ENCODE data around the gene CDH11.
A peak's percentile ranks its signal among the peaks of the same experiment; 100 is the strongest.

CDH11 gene

DNA sequence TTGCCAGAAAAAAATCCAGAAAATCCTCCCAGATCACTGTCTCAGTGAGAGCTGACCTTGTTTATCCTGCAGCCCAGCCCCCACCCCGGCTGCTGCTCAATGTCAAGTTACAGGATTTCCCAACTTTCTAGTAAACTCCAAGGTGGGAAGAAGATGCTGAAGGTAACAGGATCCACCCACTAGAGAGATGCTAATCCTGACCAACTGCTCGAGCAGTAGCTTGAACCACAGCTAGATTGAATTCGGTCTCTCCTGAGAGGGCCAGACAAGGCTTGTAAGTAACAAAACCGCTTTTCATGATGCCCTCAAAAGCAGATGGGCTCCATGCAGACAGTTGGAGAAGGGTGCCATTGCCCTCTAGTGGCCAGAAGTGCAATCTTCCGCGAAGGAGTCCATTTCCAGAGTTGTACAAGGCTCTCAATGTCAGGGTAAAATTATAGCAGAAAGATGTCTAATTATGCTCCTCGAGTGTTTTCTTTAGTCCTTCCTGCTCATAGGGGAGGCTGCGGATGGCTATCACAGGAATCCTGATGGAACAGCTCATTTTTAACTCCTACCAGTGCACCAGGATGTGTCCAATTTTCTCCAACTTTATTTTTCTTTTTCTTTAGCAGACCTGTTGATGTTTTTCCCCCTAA is 3.9 kb downstream of the CDH11 start:
- peak; percentile 88 for DNase-seq (ENCODE audit: low read depth, low spot score)

DNA sequence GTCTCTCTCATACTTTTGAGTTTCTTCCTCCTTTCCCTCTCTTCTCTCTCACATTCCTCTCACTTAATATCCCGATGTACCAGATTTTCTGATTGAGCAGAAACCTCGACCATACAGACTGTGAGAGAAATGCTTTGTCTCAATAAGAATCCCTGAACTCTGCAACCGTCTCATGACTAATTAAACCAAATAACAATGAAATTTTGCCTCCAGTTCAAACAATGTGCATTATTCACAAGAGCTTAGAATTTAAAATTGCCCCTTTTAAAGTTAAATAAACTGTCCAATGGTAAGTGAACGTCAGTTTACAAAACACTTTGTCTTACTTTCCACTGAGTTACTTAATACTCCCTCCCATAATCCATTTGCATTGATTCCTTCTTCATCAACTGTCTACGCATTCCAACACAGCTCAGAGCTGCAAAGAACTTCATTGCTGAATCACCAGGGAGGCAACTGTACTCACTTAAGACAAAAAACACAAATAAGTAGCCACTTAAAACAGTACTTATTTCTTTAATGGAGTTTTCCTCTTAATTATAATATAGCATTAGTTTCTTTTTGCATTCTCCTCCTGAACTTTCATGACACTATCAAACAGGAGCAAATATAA is 4.9 kb downstream of the CDH11 start:
- peak; percentile 35 for DNase-seq (ENCODE audit: low read depth, low spot score)

DNA sequence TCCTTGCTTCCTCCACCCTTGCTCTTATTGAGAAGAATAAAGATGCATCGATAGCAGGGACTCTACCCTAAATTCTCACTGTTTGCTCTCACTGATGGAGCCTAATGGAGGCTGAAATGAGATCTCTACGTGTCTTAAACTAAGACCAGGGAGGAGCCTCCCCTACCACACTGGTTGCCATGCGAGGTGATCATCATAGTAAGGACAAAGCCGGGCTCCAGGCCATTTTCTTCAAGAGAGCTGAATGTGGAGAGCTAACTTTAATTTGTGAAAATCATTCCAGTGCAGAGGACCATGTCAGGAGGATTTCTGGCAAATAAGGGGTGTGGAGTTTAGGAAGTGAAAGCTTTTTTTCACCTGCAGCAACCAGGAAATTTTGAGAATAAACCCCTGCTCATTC is 5.6 kb downstream of the CDH11 start:
- DNase-seq (ENCODE audit: low read depth, low spot score) = no peak

DNA sequence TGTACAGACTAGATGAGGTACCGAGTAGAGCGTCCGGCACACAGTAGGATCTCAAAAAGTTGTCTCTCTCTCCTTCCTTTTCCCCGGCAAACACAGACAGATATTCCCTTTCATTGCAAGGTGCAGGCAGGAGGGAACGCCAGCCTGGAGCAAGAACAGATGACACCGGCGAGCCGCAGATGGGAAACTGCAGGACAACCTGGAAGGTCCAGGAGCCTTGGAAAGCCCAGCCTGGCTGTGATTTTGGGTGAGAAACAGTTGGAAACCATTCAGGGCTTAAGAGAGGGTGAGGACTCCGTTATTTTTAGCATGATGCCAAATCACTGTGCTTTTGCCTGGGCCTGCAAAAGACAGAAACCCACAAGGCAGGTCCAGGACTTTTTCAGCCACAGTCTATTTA is 7.3 kb downstream of the CDH11 start:
- DNase-seq (ENCODE audit: low read depth, low spot score) = peak; percentile 46

DNA sequence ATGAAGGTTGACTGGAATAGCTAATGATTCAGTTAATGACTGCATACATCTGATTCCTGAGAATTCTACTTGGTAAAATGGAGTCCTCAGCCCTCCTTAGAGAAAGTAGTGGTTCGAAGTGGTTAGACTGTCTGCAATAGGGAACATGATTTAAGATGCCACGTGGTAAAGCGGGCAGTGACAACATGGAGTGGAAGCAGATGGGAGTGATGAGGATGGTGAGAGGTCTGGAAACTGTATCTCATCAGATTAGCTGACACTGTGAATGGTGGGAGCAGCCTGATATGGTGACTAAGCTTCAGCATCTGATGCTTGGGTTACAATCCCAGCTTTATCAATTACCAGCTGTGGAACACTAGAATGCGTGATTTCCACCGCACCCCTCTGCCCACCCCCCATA is 8.4 kb downstream of the CDH11 start:
- DNase-seq (ENCODE audit: low read depth, low spot score) = no peak

DNA sequence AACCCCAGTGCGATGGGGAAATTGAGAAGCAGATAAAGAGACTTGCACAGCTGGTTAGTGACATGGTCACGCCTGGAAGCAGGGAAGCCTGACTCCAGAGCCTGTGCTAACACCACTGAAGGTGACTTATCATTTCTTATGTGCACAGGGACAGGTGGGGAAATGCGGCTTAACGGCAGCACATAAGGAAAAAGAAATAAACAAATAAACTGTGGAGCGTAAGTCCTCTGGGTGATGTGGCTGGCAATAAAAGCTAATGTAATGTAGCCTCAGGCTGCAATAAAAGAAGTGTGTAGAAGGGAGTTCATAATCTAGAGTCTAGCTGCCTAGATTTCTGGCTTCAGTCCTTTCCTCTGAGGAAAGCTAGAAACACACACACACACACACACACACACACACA is 10.6 kb downstream of the CDH11 start:
- DNase-seq (ENCODE audit: low read depth, low spot score) = no peak

DNA sequence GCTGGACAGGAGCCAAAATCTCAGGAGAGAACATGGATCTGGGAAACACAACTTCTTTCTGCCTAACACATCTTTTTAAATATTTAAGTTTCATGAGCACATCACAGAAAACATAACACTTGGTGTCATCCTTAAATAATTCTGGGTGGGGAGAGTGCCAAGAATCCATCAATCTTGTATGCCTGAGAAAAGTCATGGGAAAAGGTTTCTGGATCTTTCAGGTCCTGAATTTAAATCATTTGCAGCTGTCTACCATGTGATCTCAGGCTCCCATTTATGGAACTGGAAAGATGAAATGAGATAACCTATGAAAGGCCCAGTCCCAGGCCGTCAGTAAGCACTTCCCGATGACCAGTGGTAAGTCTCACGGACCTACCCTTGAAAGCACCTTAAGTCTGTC is 15.1 kb downstream of the CDH11 start:
- no peak for DNase-seq (ENCODE audit: low read depth, low spot score)

DNA sequence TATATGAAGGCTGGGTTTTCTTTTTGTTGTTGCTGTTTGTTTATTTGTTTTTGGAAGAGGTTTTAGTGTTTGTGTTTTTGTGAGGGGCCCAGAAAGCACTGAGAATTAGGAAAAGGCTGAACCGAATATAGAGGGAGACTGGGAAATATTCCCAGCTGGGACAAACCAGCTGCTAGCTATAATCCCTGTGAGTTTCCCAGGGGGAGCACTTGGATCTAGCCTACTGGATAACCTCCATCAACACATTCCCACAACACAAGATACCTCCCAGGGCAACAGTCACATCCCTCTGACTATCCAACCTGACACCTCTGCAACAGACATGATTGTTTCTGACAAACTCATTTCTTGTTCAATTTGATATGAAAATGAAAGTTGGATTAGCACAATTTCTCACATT is 16.7 kb downstream of the CDH11 start:
- DNase-seq (ENCODE audit: low read depth, low spot score) = no peak

DNA sequence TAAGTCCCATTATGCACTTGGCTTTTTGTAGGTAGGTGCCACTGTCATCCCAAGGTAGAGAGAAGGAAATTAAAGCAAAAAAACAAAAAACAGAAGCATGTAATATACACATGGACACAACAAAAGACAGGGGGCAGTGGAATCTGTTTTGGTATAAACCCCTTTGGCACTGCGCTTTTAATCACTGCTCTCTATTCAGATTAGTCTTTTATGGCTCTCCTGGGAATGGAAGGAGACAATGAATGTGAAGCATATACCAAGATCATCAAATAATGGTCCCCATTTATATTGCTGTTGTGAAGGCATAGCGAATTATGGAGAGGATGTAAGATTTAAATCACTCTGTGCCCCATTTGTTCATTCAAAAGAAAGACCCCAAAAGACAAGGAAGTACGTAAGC is 17.4 kb downstream of the CDH11 start:
- no peak for DNase-seq (ENCODE audit: low read depth, low spot score)

DNA sequence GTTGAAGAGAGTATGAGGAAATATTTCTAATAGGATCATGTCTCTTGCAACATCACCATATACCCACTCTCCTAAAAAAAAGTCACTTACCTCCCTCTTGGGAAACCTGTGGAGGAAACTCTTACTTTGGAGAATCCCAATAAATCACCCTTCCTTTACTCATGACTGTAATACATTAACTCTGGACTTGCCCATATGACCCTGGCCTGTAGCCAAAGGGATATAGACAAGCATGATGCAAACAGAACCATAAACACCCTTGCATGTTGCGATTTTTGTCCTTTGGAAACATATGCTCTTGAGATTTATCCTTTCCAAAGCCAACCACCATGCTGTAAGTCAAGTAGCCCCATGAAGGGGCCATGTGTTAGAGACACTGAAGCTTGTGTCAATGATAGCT is 19.5 kb downstream of the CDH11 start:
- DNase-seq (ENCODE audit: low read depth, low spot score) = no peak

DNA sequence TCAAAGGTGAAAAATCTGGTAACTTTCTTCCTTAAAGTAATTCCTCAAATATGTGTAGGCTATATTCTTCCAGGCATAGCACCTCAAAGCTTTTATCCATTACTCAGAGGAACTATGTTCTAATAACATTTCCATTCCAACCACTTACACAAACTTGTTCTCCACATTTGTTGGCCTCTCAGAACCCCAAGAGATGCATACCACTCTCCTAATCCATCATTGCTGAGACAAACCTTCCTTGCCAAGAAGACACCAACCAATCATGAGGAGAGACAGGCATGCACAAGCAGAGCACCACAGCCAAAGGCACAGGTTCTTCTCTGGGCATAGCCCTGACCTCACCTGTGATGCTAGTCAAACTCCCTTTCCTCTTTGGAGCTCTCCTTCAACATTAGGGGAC is 20.9 kb downstream of the CDH11 start:
- DNase-seq (ENCODE audit: low read depth, low spot score) = no peak

DNA sequence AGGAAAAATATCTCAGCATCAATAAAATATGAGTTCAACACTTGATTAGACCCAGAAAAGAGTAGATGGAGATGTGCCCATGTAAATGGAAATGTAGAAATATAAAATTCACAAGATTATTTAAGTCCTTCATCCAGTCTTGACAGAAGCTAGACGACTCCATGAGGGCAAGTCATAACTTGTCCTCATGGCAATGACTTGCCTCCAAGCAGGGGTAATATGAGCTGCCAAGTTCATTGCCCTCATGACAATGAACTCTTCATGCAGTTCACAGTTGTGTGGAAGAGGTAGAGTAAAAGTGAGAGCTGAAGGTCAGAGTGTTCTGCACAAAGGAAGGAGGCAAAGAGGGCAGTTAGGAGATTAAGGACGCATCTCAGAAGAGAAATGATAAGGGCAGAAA is 22.3 kb downstream of the CDH11 start:
- DNase-seq (ENCODE audit: low read depth, low spot score) = no peak

DNA sequence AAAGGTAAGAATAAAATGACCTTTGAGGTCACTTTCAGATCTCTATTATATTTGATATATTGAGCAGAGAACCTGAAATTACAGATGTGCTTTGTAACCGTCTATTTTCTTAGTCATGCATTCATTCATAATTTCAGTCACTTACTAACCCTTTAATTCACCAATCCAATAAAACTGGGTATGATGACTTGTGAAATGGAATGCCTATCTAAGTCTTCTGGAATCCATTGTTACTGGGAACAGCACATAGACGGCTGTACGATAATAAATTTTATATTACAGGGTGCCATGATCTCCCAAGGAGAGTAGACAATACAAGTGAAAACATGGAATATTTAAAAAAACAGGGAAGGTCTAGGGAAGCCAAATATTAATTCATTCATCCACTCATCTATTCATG is 22.9 kb downstream of the CDH11 start:
- no peak for DNase-seq (ENCODE audit: low read depth, low spot score)

DNA sequence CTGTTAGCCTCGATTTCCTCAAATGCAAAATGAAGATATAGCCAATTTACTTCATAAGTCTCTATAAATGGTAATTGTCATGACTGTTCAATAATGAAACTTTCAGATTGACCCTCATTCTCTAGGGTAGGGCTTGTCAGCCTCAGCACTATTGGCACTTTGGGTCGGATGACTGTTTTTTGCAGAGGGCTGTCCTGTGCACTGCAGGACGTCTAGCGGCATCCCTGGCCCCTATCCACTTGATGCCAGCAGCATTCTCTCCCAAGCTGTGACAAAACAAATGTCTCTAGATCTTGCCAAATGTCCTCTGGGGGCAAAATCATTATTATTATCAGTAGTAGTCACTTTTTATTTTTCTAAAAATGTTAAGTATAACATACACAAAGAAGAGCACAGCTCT is 24.6 kb downstream of the CDH11 start:
- no peak for DNase-seq (ENCODE audit: low read depth, low spot score)

DNA sequence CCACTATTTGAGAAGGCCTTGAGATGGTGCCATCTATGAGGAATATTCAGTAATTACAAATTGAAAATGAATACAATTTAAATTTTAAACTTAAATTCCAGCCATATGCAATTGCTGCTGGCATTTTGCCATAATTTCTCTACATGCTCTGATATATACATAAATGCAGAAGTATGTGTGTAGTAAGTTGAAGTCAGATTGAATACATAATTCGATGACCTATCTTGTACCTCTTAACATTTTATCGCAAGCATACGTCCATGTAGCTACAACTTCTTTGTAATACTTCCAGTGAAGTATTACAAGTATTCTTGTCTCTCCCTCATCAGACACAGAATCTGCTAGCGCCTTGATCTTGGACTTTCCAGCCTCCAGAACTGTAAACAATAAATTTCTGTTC is 26.0 kb downstream of the CDH11 start:
- no peak for DNase-seq (ENCODE audit: low read depth, low spot score)

DNA sequence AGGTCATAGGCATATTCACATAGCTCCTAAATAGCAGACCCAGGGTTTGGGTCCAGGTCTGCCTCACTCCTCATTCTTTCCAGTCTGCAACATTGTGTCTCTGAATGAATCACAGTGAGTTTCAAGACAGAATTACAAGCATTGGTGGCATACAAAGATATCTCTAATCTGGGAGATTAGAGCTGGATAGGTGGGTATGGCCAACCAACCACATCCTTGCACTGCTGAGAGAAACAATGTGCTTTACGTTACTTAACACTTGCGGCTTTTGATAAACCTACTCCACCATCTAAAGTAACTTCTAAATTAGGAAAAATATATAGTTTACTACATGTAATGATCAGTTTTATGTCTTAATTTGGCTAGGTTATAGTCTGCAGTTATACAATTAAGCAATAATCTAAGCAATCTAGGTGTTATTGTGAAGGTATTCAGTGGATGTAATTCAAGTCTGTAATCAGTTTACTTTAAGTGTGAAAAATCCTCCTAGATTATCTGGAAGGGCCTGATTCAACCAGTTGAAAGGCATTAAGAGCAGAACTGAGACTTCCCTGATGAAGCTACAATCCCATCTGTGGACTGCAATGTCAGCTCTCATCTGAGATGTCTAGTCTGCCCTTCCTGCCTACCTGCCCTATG is 26.7 kb downstream of the CDH11 start:
- no peak for DNase-seq (ENCODE audit: low read depth, low spot score)

DNA sequence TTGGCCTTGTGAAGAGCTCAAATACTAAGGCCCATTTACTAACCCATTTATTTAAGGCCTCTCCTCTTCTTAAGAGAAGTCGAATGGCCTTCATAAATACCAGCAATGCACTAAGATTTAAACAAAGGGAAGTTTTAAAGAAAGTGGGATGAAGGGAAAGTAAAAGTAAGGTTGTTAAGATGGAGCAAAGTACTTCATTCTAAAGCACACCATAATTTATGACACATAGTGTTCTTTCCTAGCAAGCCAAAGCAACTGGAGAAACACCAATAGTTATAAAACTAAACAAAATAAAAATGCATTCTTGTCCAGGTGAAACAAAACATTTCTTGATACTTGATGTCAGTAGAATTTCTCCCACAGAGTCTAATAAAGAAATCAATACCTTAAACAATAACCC is 27.9 kb downstream of the CDH11 start:
- DNase-seq (ENCODE audit: low read depth, low spot score) = no peak

DNA sequence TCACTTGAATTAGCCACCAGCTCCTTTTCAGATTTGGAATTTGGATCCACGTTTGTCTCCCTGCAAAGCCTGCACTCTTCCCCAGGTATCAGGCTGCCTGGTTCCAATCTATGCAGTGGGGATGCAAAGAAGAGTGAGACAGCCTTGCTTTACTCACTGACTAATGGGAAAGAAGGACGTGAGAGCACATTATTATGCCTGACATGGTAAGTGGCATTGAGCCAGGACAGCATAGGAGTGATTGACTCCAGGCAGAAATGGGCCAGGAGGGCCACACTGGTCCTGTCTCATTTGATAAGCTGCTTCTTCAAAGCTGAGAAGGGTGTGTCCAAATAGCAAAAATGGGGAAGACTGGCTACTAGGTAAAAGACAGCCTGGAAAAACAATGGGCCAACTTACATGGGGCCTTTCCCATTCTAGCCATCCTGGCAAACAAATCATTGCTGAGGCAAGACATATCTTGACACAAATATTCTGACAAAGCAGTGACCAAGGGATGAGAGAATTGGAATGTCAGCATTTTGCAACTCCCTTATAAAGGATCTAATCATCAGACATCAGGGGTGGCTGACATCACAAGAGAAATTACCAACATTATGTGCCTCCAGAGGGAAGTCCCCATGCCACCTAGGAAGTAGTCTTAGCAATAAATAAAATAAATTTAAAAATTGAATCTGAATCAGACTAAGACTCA is 38.6 kb downstream of the CDH11 start:
- peak; percentile 23 for DNase-seq (ENCODE audit: low read depth, low spot score)

DNA sequence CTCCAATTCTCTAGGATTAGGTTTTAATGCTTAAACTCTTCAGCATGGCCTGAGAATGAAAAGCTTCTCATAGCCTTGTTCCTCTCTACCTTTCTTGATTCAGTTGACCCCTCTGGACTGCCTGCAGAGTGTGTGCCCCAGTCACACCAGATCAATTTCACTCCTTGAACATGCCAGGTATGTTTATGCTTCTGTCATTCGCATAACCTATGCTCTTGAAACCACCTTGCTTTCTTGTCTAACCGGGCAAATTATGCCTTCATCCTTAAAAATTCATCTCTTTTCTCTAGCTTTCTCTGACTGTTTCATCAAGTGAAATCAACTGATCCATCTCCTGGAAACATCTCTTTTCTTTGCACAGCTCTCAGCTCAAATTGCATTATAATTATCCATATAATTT is 42.3 kb downstream of the CDH11 start:
- DNase-seq (ENCODE audit: low read depth, low spot score) = no peak

DNA sequence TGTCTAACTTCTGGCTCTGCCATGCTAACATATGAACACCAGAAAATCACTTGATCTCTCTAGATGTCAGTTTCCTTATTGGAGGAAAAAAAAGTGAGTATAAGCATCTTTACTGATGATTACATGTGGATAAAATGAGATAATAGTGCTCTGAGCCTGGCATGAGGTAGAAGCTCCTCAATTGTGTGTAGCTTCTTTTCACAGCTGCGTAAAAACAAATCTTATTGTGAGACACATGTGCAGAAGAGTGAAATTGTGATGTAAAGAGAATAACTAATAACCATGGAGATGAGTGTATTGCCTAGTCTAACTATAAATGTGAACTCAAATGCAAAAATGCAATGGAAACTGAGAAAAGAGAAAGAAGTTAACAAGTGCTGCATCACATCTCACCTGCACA is 44.7 kb downstream of the CDH11 start:
- DNase-seq (ENCODE audit: low read depth, low spot score) = no peak

DNA sequence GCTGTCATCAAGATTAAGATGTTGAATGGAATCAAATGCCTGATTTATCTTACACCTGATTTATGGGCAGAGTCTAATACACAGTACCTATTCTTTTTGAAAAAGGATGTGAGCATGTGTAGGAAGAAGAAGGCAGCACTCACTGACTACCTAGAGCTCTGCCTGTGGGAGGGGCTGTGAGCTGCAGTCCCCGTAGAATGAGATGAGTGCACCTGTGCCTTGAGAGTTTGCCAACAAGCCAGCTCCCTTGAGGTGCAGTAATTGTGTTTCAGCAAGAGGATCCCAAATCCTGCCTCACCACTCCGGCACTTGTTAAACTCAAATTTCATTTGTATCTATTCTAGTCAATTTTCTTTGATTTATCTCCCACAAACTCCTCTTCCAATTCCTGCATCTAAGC is 46.0 kb downstream of the CDH11 start:
- no peak for DNase-seq (ENCODE audit: low read depth, low spot score)

DNA sequence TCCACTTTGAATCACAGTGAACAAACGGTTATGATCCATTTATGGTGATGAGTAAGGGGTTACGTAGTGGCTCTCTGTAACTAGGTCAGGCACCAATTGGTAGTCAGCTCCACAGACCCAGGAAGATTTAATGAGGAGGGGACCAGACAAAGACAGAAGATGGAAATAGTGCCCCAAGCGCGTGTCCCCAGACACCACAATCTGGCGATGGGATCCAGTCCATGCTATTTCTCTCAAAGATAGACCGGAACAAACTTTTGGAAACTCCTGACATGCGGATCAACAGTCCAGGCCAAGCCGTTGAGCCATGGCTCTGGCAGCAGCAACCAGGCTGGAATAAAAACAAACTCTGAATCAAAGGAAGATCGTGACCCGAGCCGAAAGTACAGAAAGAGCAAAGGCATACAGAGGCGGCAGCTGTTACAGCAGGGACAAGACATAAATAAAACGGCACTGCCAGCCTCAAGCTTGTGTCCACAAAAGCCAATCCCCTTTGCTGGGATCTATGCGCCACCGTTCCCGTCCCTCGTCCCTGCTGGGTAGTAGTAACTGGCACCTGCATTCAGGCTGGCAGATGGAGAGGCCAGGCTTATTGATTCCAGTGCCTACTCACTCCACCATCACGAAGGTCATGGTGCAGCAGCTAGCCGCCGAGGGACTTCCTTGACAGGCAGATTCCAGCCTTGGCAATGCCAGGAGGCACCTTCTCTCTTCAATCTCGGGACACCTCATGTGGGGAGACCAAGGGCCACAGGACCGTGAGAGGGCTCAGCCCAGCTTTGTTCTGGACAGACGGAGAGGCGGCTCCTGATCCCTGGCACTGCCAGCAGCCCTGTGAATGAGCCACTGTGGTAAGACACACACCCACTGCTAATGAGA is 50.2 kb downstream of the CDH11 start:
- peak; percentile 14 for DNase-seq (ENCODE audit: low read depth, low spot score)

Measured in astrocyte of the hippocampus (primary cell).